Measurements from ENCODE around the gene TNRC18.

- no peak for TF ChIP-seq CTCF (IDR thresholded peaks at IDR 0.05)
- TF ChIP-seq POLR2A (IDR thresholded peaks at IDR 0.05): no peak
Measured at GRCh38 chr7:5463031-5463430, 39.4 kb upstream of the TNRC18 start.

Data from esophagus squamous epithelium (tissue), 4 donors.